Stimulated activated naive CD8-positive, alpha-beta T cell treated with anti-CD3 and anti-CD28 coated beads, Interleukin-15, amount 100 ng/mL, for 72 hours (primary cell): ENCODE measurements around the gene TRIM73.
"Not testable (repeated sequence)": the region's sequence is repeated elsewhere in the genome, so short reads cannot be mapped to it uniquely, and the experiment has no call there.

Source experiments
- ATAC-seq: fragments of 150-1000 bp; cut with Tn5 transposase; 2 replicates; pipeline ENCODE4 v1.10.0; 2021; ENCODE audit warnings: mild to moderate bottlenecking, moderate library complexity
- DNase-seq, 2 donors: peaks; one replicate each; pipeline ENCODE4 v3.0.0; 2021 to 2022
- H3K27ac Mint-ChIP-seq, 2 donors: one replicate each; pipeline ENCODE4 v1.8.0; 2022; ENCODE audit warnings: mild to moderate bottlenecking in 2 of 2, mixed read lengths in 2 of 2, moderate library complexity in 2 of 2
- H3K27me3 Mint-ChIP-seq: one replicate; pipeline ENCODE4 v1.8.0; 2022; ENCODE audit warnings: mixed read lengths
- H3K4me1 Mint-ChIP-seq: one replicate; pipeline ENCODE4 v1.8.0; 2022; ENCODE audit warnings: mild to moderate bottlenecking, mixed read lengths
- H3K4me3 Mint-ChIP-seq, 2 donors: one replicate each; pipeline ENCODE4 v1.8.0; 2022; ENCODE audit warnings: mild to moderate bottlenecking in 2 of 2, mixed read lengths in 2 of 2, moderate library complexity in 1 of 2
- H3K9me3 Mint-ChIP-seq, 2 donors: one replicate each; pipeline ENCODE4 v1.8.0; 2022; ENCODE audit warnings: mixed read lengths in 2 of 2

Gene TRIM73

GRCh38 chr7:75395329-75395728, at the start of gene TRIM73:
Gene TRIM73, plus strand, starts transcription at chr7:75395629. Its CDS starts 3,305 bp downstream, at chr7:75398934.
- H3K9me3 Mint-ChIP-seq: not testable (repeated sequence)

GRCh38 chr7:75358671-75359541, 36.5 kb upstream of the TRIM73 start:
- Mint-ChIP-seq H3K27ac (peak overlapping the region; percentile 43 to 98), H3K4me3 (peak overlapping the region; percentile 26 to 84)
- H3K9me3 Mint-ChIP-seq, H3K27me3 Mint-ChIP-seq, H3K4me1 Mint-ChIP-seq: not testable (repeated sequence)
- DNase-seq (peak; percentile 66 to 70), ATAC-seq (peak; percentile 92)

More at GRCh38 chr7:75395329-75395728, at the start of gene TRIM73:
- not testable (repeated sequence) for H3K4me1 Mint-ChIP-seq, H3K4me3 Mint-ChIP-seq, DNase-seq, ATAC-seq, H3K27ac Mint-ChIP-seq, H3K27me3 Mint-ChIP-seq

GRCh38 chr7:75359542-75359848, 35.9 kb upstream of the TRIM73 start:
- not testable (repeated sequence) for H3K4me3 Mint-ChIP-seq, H3K4me1 Mint-ChIP-seq, H3K9me3 Mint-ChIP-seq, H3K27ac Mint-ChIP-seq, H3K27me3 Mint-ChIP-seq
- peak; percentile 45 for ATAC-seq
- peak in 1 of 2 donors; percentile 26 for DNase-seq

GRCh38 chr7:75364079-75364478, 31.4 kb upstream of the TRIM73 start:
- not testable (repeated sequence) for H3K9me3 Mint-ChIP-seq, H3K4me1 Mint-ChIP-seq, H3K27ac Mint-ChIP-seq, ATAC-seq, DNase-seq, H3K27me3 Mint-ChIP-seq, H3K4me3 Mint-ChIP-seq

GRCh38 chr7:75366643-75367042, 28.8 kb upstream of the TRIM73 start:
- not testable (repeated sequence) for H3K27me3 Mint-ChIP-seq, H3K27ac Mint-ChIP-seq, H3K4me3 Mint-ChIP-seq, H3K4me1 Mint-ChIP-seq, H3K9me3 Mint-ChIP-seq, DNase-seq, ATAC-seq

GRCh38 chr7:75367313-75367712, 28.1 kb upstream of the TRIM73 start:
- ATAC-seq, DNase-seq, H3K9me3 Mint-ChIP-seq, H3K27me3 Mint-ChIP-seq, H3K4me1 Mint-ChIP-seq, H3K27ac Mint-ChIP-seq, H3K4me3 Mint-ChIP-seq: not testable (repeated sequence)

GRCh38 chr7:75374144-75374518, 21.3 kb upstream of the TRIM73 start:
- not testable (repeated sequence) for DNase-seq, H3K4me1 Mint-ChIP-seq, H3K9me3 Mint-ChIP-seq, ATAC-seq, H3K4me3 Mint-ChIP-seq, H3K27ac Mint-ChIP-seq, H3K27me3 Mint-ChIP-seq

- H3K27ac Mint-ChIP-seq, H3K27me3 Mint-ChIP-seq, DNase-seq, H3K4me3 Mint-ChIP-seq, H3K9me3 Mint-ChIP-seq, H3K4me1 Mint-ChIP-seq: not testable (repeated sequence)
- ATAC-seq: peak; percentile 69
Observed at GRCh38 chr7:75374519-75375317, 20.7 kb upstream of the TRIM73 start.

- H3K9me3 Mint-ChIP-seq, H3K27ac Mint-ChIP-seq, DNase-seq, H3K27me3 Mint-ChIP-seq, H3K4me1 Mint-ChIP-seq, ATAC-seq, H3K4me3 Mint-ChIP-seq: not testable (repeated sequence)
Observed at GRCh38 chr7:75393194-75393593, 2.2 kb upstream of the TRIM73 start.

- not testable (repeated sequence) for H3K4me1 Mint-ChIP-seq, ATAC-seq, H3K27ac Mint-ChIP-seq, H3K4me3 Mint-ChIP-seq, H3K9me3 Mint-ChIP-seq, H3K27me3 Mint-ChIP-seq, DNase-seq
Observed at GRCh38 chr7:75397865-75398264, 2.4 kb downstream of the TRIM73 start.

- peak; percentile 74 for ATAC-seq
- not testable (repeated sequence) for H3K9me3 Mint-ChIP-seq, H3K27me3 Mint-ChIP-seq, H3K4me3 Mint-ChIP-seq, H3K4me1 Mint-ChIP-seq, H3K27ac Mint-ChIP-seq, DNase-seq
Observed at GRCh38 chr7:75398771-75399700, 3.6 kb downstream of the TRIM73 start.

- not testable (repeated sequence) for H3K27ac Mint-ChIP-seq, DNase-seq, H3K9me3 Mint-ChIP-seq, H3K4me3 Mint-ChIP-seq, H3K27me3 Mint-ChIP-seq, H3K4me1 Mint-ChIP-seq, ATAC-seq
Observed at GRCh38 chr7:75400575-75400974, 5.1 kb downstream of the TRIM73 start.

GRCh38 chr7:75403455-75404443, 8.3 kb downstream of the TRIM73 start:
- not testable (repeated sequence) for ATAC-seq, H3K27ac Mint-ChIP-seq, DNase-seq, H3K27me3 Mint-ChIP-seq, H3K9me3 Mint-ChIP-seq, H3K4me1 Mint-ChIP-seq, H3K4me3 Mint-ChIP-seq

GRCh38 chr7:75404663-75405062, 9.2 kb downstream of the TRIM73 start:
- not testable (repeated sequence) for H3K27me3 Mint-ChIP-seq, DNase-seq, H3K4me3 Mint-ChIP-seq, H3K9me3 Mint-ChIP-seq, H3K27ac Mint-ChIP-seq, H3K4me1 Mint-ChIP-seq
- ATAC-seq: peak; percentile 62
